Left colon (tissue), 2 donors: Measurements from ENCODE around the gene YEATS4. TPM values are rescaled to one million over a fixed set of nuclear protein-coding genes. Genes with fewer than 3 reads are reported as not detected.

Experiments used
- ATAC-seq: fragments of 200-7000 bp; cut with Tn5 transposase; one replicate; pipeline ENCODE4 v1.9.1; 2020; ENCODE audit warnings: mild to moderate bottlenecking, moderate library complexity
- DNase-seq, 2 donors: peaks; one replicate each; pipeline ENCODE4 v3.0.0-alpha.2; 2020
- intact Hi-C, 2 donors: fragments of 100-400 bp; cut with DNase I in 1 of 2; cut with micrococcal nuclease in 1 of 2; formaldehyde crosslinking; loops; one replicate each; pipeline versions ENCODE4 v1.11.2 to v1.14.0; 2022; cut with DNase I, micrococcal nuclease
- total RNA-seq, 2 donors: library from RNA; stranded (reverse); fragmentation: NEBNext Ultra II Directional; extraction: Animal tissue kit (Norgen Biotek cat#: 25700); gene quantifications; one replicate each; pipeline ENCODE4 v1.2.1, GENCODE V29; 2021
- donor health status: DM: no; HTN: no; CAD: no.
- donor health status: DM: yes; HTN: yes; CAD: no.

Gene YEATS4
- total RNA-seq, 2 donors from 2014 or later, result 7.3 to 11.6 TPM

DNA sequence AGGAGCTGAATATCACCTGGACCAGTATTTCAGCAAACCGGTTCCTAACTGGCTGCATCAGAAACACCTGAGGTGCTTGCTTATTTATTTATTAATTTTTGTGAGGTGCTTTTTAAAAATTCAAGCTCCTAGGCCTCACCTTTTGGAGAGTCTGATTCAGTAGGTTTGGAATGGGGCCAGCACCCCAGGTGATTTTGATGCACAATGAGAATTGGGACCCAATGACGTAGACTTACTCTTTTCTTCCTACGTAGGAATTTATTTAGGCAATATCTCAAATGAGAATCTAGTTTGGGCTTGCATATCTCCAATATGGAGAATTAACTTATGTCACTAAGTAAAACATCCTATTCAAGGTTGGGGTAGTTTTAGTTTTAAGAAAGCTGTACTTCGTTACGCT lies 7.3 kb downstream of the YEATS4 start:
- no peak for ATAC-seq
- no peak for DNase-seq
- intact Hi-C loops, result no loop called here

DNA sequence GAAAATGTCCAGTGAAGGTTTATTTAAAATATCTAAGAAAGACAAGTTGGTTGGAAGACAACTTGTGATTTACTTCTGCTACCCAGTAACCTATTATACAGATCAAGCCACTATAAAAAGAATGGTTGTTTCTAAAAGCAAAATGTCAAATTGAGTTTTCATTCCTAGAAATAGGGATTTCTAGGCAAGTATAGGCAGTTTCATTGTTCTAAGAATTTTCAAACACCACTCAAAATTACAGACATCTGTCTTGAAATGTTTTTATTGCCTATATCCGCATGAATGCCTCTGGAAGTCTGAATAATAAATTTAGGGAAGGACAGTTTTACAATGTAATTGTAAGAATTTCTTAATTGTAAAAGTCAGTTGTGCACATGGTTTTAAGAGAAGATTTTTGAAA lies 8.6 kb downstream of the YEATS4 start:
- intact Hi-C loops, result no loop called here
- ATAC-seq (no peak), DNase-seq (no peak)

DNA sequence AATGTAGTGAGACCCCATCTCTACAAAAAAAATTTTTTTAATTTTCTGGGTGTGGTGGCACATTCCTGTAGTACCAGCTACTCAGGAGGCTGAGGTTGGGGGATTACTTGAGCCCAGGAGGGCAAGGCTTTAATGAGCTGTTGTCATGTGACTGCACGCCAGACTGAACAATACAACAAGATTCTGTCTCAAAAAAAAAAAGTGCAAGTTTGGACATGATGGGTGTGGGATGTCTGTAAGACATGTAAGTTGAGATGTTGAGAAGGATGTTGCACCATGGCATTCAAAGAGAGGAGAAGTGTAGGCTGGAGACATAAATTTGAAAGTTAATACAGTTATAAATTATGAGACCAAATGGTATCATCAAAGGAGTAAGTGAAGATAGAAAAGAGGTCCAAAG lies 23.5 kb downstream of the YEATS4 start:
- no peak for ATAC-seq
- DNase-seq, result no peak
- intact Hi-C loops, result no loop called here

DNA sequence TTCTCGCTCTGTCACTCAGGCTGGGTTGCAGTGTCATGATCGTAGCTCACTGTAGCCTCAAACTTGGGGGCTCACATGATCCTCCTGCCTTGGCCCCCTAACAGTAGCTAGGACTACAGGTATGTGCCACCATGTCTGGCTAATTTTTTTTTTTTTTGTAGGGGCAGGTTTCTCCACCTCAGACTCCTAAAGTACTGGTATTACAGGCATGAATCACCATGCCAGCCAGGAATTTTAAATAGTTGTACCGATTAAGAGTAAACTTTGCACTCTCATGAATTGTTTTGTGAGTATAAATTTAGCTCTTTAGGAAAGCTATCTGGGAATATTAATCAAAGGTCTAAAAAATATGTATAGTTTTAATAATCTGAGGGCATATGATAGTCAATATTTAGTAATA lies 25.5 kb downstream of the YEATS4 start:
- no peak for ATAC-seq

DNA sequence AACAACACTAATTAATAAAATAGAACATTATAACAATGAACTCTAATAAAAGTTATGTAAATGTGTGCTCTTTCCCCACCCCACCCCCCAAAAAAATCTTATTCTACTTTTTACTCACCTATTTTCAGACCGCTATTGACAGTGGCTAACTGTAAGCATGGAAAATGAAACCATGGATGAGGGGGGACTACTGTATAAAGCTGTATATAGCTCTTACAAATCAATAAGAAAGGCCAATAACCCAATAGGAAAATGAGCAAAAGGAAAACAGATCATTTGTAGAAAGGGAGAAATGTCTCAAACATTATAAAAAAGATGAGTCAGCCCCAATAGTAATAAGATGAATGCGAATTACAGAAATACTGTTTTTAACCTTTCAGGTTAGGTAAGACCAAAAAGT lies 27.4 kb downstream of the YEATS4 start:
- DNase-seq (no peak), ATAC-seq (no peak)
- intact Hi-C loops, result no loop called here

More for the DNA sequence above, 25.5 kb downstream of the YEATS4 start:
- intact Hi-C loops, result no loop called here
- no peak for DNase-seq

DNA sequence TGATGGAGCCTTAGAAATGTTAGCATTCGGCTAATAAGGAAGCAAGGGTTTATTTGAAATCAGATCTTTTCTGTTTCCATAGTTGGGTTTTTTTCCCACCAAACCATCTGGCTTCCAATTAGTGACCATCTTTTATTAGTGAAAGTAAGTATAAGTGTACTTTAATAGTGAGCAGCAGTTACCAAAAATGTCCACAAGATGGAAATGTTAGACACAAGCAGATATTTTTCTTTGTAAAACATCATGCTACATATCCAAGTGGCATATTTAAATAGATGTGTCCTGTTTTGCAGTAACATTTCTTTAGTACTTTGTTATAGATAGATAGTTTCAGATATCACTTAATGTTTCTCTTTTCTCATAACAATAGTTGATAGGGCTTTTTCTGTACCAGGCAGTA lies 28.8 kb downstream of the YEATS4 start:
- DNase-seq (no peak), ATAC-seq (no peak)
- intact Hi-C loops, result no loop called here

DNA sequence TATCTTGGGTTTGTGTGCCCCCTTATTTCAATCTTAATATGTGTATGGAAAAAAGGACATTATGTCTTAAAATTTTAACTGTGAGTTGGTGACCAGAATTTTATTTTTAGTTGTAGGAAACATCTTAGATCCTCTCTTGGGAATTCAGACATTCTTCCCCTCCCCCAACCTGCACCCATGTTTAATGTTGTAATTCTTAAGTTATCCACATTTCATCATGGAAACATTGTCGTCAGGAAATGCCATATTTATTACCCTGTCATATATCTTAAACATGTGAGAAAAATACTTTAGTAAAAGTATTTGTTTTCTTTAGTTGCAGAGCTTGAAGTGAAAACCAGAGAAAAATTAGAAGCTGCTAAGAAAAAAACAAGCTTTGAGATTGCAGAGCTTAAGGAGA lies 30.3 kb downstream of the YEATS4 start:
- intact Hi-C loops, result no loop called here
- ATAC-seq (no peak), DNase-seq (no peak)

DNA sequence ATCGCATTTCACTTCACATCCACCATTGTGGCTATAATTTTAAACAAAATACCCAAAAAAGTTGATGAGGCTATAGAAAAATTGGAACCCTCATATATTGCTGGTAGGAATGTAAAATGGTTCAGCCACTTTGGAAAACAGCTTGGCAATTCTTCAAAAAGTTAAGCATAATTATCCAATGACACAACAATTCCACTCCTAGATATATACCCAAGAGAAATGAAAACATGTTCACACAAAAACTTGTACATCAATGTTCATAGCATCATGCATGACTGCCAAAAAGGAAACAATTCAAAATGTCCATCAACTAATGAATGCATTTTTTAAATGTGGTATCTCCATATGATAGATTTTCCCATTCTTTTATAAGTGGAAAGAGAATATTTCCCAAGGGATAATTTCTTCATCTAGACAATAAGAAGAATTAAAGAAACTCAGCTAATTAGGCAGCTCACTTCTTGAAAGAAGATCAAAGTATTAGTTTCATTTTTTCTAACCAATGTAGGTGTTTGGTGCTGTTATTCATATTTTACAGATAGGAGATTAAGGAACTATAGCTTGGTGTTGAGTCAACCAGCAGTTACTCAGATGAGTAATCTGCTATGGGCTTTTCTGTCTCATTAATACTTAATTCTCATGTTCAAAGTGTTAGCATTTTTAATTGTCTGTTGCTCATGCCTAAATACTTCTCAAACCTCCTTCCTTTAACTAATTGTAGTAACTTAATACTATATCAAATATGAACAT lies 32.8 kb downstream of the YEATS4 start:
- ATAC-seq, result no peak
- DNase-seq, result no peak
- intact Hi-C loops, result no loop called here

DNA sequence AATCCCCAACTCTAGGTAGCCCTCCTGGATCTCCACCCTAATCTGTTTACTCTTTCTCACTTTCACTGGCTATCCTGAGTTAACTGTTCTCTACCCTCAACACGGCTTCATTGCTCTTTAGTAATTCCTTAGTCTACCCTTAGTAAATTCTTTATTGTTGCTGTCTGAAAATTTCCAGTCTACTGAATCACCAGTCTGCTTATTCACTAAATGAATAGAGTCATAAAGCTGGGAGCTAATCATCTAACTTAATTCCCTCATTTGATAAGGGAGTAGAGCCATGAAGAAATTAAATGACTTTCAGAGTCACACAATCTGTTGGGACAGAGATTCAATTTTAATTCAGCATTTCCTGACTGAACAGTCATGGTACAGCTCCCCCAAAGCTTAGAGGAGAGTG lies 36.5 kb downstream of the YEATS4 start:
- intact Hi-C loops, result no loop called here
- ATAC-seq, result no peak
- no peak for DNase-seq

DNA sequence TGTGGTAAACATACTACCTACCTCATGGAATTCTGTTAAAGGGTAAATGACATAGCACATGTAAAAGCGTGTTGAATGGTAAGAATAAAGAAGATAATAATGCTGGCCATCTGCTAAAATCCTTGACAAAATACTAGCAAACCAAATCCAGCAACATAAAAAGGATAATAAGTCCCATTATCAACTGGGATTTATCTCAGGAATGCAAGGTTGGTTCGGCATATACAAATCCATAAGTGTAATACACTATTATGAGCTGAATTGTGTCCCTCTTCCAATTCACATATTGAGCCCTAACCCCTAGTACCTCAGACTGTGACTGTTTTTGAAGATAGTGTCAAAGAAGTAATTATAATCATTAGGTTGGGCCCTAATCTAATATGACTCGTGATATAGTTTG lies 37.4 kb downstream of the YEATS4 start:
- no peak for ATAC-seq
- intact Hi-C loops, result no loop called here
- no peak for DNase-seq

DNA sequence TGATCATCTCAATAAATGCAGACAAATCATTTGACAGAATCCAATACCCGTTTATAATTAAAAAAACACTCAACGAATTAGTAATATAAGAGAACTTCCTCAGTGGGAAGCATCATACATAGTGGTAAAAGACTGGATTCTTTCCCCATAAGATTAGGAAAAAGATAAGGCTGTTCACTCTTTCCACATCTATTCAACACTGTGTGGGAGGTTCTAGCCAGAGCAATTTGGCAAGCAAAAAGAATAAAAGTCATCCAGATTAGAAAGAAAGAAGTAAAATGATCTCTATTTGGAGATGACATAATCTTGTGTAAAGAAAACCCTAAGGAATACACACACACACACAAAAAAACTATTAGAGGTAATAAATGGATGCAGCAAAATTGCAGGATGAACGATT lies 38.4 kb downstream of the YEATS4 start:
- ATAC-seq, result no peak

DNA sequence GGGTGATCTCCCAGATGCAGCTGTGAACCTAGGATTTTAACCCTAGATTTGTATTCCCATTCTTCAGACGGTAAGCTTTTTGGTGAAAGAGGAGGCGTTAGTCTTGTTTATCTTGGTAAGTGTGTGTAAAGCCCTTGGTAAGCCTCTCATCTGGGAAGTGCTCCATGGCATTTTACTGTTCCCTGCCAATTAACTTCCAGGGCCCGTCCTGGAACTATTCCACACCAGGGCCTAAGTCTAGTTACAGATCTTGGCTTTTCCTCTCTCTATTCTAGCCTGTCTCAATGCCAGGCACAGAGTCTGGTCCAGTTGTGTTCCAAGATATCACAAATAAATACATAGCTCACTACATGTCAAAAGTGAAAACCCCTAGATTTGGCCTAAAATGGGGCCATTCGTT lies 42.4 kb downstream of the YEATS4 start:
- intact Hi-C loops, result no loop called here

More for the DNA sequence above, 38.4 kb downstream of the YEATS4 start:
- no peak for DNase-seq
- intact Hi-C loops, result no loop called here

DNA sequence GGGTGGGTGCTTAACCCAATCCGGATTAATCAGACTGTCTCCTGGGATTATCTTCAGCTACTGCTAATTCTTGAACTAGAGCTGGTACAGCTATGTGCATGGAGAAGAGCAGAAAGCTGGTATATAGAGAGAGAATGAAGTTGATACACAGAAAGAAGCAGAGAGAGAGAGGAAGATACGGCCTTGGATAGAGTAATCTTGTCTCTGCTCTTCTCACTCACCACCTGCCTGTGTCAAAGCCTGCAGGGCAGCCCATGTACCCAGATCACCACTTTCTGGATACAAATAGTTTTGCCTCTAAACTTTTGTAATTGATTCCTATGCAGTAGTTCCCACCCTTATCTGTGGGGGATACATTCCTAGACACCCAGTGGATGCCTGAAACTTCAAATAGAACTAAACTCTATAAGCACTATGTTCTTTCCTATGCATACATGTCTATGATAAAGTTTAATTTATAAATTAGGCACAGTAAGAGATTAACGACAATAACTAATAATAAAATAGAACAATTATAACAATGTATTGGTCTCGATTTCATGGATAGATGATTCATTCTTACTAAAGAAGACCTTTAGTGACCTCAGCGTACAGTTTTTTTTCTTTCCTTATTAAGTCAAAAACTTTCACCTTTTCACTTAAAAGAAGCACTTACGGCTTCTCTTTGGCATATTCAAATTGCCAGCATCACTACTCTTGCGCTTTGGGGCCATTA lies 45.5 kb downstream of the YEATS4 start:
- intact Hi-C loops, result no loop called here
- DNase-seq (no peak), ATAC-seq (no peak)

More for the DNA sequence above, 42.4 kb downstream of the YEATS4 start:
- ATAC-seq, result no peak
- DNase-seq, result no peak

DNA sequence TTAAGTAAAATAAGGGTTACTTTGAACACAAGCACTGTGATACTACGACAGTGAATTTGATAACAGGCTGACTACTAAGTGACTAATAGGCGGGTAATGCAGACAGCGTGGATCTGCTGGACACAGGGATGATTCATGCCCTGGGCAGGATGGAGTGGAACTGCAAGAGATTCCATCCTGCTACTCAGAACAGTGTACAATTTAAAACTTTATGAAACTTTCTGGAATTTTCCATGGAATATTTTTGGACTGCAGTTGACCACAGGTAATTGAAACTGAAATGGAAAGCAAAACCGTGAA lies 46.0 kb downstream of the YEATS4 start:
- DNase-seq (no peak), ATAC-seq (no peak)
- intact Hi-C loops, result no loop called here

DNA sequence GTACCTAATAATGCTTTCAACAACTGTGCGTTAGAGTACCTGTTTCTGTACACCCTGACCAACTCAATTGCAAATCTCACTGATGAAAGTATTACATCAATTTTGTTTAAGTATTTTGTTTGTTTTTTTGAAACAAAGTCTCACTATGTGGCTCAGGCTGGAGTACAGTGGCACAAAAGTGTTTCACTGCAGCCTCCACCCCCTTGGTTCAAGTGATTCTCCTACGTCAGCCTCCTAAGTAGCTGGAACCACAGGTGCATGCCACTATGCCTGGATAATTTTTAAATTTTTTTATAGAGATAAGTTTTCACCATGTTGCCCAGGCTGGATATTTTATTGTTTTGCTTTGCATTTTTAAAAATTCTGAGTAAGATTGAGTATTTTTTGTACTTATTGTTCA lies 46.7 kb downstream of the YEATS4 start:
- DNase-seq, result no peak
- no peak for ATAC-seq
- intact Hi-C loops, result no loop called here

DNA sequence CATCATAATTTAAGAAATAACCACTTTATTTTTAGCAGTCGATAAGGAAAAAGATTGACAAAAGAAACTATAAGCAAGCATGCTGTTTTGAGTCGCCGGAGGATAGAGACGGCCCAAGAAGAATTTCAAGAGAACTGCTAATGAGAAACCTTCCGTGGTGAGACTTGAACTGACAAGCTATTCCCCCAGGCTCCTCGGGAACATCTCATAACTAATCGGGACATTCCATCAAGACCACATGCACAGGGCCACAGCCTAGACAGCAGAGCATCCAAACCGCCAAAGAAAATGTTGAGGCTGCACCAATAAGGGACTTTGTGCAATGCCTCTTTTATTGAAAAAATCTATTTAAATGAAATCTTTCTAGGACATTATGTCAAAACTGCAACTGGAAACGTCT lies 51.0 kb downstream of the YEATS4 start:
- DNase-seq (no peak), ATAC-seq (no peak)
- intact Hi-C loops, result no loop called here

DNA sequence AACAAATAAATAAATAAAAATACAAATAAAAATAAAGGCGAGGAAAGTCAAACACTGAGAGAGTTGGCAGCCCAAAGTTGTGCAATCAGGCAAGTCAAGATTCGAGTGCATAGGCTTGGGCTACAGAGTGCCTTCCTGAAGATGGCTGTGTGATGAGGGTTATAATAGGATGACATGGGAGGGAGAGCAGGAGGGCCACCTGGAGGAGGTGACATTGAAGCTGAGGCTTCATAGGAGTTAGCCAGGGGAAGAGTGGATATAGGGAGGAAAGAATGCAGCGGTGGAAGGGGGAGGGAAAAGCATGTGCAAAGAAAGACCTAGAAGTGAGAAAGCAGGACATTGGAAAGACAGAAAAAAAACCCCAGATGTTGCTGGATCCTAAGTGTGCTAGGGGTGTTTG lies 53.1 kb downstream of the YEATS4 start:
- intact Hi-C loops, result no loop called here
- DNase-seq, result no peak
- no peak for ATAC-seq

DNA sequence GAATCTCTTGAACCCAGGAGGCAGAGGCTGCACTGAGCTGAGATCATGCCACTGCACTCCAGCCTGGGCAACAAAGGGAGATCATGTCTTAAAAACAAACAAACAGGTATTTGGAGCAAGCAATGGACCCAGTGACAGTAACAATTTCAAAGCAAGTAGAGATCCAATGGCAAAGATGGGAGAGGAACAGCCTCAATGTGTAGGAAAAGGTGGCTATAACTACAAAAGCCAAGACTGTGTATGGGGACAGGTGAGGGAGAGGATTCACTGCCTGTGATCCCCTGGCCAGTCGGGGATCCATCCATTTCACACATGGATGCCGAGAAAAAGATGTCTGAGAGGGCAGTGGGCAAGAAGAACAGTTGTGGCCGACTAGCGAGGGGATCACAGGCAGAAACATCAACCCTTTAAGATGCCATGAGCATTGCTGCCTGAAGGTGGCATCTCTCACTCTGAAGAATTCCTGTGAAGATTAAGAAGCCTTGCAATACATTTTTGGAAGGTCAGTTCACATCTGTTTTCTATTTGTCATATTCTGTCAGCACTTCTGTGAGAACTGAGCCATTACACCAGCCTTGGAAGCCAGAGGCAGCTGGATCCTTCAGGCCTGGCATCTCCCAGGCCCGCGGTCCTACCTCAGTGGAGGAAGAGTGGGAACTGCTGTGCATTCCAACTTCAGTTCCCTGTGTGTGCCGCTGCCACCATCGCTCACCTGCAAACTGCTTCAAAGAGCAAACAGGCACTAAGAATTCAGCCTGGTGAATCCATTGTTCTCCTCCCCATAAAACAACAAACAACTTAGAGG lies 56.1 kb downstream of the YEATS4 start:
- DNase-seq (peak in 1 of 2 donors; percentile 34), ATAC-seq (peak; percentile 77)
- intact Hi-C loops, result no loop called here

DNA sequence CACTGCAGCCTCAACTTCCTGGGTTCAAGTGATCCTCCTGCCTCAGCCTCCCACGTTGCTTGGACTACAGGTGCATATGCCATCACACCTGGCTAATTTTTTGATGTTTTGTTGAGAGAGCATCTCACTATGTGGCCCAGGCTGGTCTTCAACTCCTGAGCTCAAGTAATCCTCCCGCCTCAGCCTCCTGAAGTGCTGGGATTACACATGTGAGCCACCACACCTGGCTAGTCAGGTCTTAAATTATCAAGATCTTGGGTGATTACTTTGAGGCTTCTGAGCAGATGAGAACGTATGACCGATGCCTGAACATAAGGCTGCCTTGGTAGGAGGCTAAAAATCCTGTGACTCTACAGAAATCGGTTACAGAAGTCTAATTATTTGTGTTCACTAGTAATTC lies 57.7 kb downstream of the YEATS4 start:
- DNase-seq (no peak), ATAC-seq (peak; percentile 33)
- intact Hi-C loops, result no loop called here

DNA sequence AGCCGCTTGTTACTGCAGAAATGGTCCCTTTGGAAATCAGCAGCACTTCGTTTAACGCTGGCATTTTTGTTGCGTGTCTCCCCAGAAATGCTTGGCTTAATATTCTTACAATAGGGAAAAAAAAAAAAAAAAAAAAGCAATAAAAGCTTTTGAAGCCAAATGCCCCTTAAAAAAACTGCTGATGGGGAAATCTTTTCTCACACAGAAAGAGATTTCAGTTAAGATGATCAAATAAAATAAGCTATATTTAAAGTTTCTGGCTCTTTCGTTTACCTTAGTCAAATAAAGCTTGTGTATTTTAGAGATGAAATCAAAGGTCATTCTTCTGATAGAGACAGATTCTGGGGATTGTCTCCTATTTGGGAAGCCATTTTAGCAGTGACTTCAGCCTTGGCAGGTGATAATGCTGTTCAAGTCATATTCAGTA lies 58.2 kb downstream of the YEATS4 start:
- DNase-seq (no peak), ATAC-seq (peak; percentile 81)

More for the DNA sequence above, 58.2 kb downstream of the YEATS4 start:
- intact Hi-C loops, result no loop called here
